Mucosa of stomach (tissue), 1 donor: ENCODE results near the gene TMPRSS2.

Experiments used
- H3K27me3 ChIP-seq: one replicate; pipeline ENCODE4 v1.7.0; 2013; ENCODE audit warnings: mild to moderate bottlenecking, low read length; ENCODE audit not compliant: control insufficient read depth, insufficient read depth
- H3K36me3 ChIP-seq: one replicate; pipeline ENCODE4 v1.7.0; 2013; ENCODE audit warnings: low read length; ENCODE audit not compliant: control insufficient read depth, insufficient read depth
- H3K4me1 ChIP-seq: one replicate; pipeline ENCODE4 v1.7.0; 2013; ENCODE audit warnings: mild to moderate bottlenecking, low read length; ENCODE audit not compliant: control insufficient read depth, insufficient read depth
- H3K4me3 ChIP-seq: one replicate; pipeline ENCODE4 v1.7.0; 2013; ENCODE audit warnings: low read length
- H3K9ac ChIP-seq: one replicate; pipeline ENCODE4 v1.7.0; 2013; ENCODE audit warnings: mild to moderate bottlenecking, low read length, moderate library complexity
- H3K9me3 ChIP-seq: one replicate; pipeline ENCODE4 v1.7.0; 2013; ENCODE audit warnings: mild to moderate bottlenecking, low read length, moderate library complexity; ENCODE audit not compliant: control insufficient read depth
- donor health status: Pancreatic carcinoma.

Gene TMPRSS2

DNA sequence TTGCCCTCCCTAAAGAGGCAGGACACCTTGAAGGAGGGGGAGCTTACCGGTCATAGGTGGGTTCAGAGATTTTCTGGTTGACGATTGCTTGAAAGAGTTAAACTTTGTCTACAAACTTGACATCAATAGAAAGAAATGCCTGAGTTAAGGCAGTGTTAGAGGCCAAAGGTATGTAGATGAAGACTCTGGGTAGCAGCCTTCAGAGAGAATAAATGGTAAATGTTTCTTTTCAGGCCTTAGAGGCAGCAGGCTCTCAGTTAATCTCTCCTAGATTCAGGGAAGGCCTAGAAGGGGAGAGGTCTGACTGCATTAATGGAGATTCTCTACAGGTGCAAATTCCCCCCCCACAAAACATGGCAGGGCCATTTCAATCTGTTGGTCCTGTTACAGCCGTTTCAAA lies 54.2 kb downstream of the TMPRSS2 start:
- H3K36me3 ChIP-seq: no peaks in the 10 kb centered on the region
- H3K9ac ChIP-seq: no peak overlapping the region
- H3K9me3 ChIP-seq: no peaks in the 10 kb centered on the region
- no peaks in the 10 kb centered on the region for H3K27me3 ChIP-seq
- H3K4me1 ChIP-seq: peaks cover 11% of the 10 kb centered on the region
- no peak overlapping the region for H3K4me3 ChIP-seq

DNA sequence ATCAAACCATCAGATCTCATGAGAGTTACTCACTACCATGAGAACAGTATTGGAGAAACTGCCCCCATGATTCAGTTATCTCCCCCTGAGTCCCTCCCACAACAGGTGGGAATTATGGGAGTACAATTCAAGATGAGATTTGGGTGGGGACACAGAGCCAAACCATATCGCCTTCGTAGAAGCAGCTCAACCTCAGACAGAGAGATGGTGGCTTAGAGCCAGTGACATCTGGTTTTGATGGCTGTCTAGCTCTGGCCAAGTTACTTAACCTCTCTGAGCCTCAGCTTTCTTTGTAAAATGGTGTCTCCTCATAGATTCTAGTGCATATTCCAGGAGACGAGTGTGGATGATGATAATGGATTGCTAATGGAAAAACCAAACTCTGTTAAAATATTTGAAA lies 54.8 kb downstream of the TMPRSS2 start:
- no peaks in the 10 kb centered on the region for H3K36me3 ChIP-seq

DNA sequence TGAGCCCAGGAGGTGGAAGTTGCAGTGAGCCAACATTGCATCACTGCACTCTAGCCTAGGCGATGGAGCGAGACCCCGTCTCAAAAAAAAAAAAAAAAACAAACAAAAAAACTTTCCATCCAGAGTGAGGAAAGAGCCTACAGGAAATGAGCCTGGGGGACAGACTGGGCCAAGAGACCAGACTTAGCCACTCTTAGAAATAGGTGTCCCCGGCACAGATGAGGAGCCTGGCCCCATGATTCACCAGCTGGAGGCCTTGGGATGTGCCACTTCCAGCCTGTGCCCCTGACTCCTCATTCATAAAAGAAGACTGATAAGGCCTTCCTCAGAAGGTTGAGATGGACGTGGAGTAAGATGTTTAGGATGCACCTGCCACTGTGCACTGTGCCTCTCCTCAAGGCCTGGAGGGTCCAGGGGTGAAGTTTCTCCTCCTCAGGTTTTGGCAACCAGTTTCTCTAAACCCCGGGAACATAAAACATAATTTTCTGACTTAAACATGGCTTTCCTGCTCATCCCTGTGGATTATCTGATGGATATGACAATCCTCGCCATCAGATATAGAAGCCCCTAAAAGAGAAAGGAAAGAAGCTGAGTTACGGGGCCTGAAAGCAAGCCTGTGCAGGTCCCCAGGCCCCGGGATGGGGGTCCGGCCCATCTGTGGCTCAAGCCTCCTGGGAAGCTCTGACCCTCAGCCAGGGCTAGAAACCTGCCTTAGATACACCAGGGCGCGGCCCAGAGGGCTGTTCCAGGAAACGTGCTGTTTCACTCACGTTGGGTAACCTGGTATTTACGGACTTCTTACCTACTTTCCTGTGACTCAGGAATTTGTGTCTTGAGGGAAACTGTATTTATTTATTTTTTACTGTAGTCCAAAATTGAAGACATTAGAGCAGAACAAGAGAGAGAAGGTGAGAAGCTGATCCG lies 55.9 kb downstream of the TMPRSS2 start:
- Histone ChIP-seq H3K27me3 (no peaks in the 10 kb centered on the region), H3K9me3 (no peaks in the 10 kb centered on the region), H3K4me3 (no peak overlapping the region), H3K36me3 (no peaks in the 10 kb centered on the region), H3K4me1 (peaks cover 11% of the 10 kb centered on the region), H3K9ac (no peak overlapping the region)

More for the DNA sequence above, 54.8 kb downstream of the TMPRSS2 start:
- H3K9me3 ChIP-seq: no peaks in the 10 kb centered on the region
- H3K27me3 ChIP-seq: no peaks in the 10 kb centered on the region
- H3K9ac ChIP-seq: no peak overlapping the region
- H3K4me1 ChIP-seq: peaks cover 11% of the 10 kb centered on the region
- H3K4me3 ChIP-seq: no peak overlapping the region

DNA sequence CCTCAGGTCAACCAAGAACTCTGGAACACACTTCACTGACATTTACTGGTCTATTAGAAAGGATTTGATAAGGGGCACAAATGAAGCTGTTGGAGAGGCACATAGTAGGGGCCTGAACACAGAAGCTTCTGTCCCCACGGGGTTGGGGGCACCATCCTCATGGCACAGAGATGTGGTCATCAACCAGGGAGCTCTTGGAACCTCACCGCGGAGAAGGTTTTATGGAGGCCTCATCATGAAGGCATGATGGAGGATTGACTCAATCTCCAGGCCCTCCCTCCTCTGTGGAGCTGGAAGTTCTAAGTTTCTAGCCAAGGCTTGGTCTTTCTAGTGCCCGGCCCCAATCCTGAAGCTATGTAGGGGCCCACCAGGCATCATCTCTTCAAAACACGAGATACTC lies 58.3 kb downstream of the TMPRSS2 start:
- peaks cover 11% of the 10 kb centered on the region for H3K4me1 ChIP-seq
- no peaks in the 10 kb centered on the region for H3K36me3 ChIP-seq

DNA sequence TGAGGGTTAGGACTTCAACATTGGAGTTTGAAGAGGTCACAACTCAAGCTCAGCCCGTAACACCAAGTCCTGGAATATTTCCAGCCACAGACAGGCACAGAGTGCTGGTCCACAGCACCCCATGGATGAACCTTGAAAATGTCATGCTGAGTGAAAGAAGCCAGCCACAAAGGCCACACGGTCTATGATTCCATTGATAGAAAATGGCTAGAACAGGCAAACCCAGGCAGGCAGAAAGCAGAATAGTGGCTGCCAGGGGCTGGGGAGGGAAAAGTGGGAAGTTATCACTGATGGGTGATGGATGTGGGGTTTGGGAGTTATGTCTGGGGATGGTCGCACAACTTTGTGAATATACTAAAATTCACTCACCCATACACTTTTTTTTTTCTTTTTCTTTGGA lies 60.6 kb downstream of the TMPRSS2 start:
- Histone ChIP-seq H3K36me3 (no peaks in the 10 kb centered on the region), H3K4me3 (no peak overlapping the region), H3K4me1 (peaks cover 5% of the 10 kb centered on the region)

More for the DNA sequence above, 58.3 kb downstream of the TMPRSS2 start:
- H3K27me3 ChIP-seq: no peaks in the 10 kb centered on the region
- no peaks in the 10 kb centered on the region for H3K9me3 ChIP-seq
- H3K4me3 ChIP-seq: no peak overlapping the region
- no peak overlapping the region for H3K9ac ChIP-seq

DNA sequence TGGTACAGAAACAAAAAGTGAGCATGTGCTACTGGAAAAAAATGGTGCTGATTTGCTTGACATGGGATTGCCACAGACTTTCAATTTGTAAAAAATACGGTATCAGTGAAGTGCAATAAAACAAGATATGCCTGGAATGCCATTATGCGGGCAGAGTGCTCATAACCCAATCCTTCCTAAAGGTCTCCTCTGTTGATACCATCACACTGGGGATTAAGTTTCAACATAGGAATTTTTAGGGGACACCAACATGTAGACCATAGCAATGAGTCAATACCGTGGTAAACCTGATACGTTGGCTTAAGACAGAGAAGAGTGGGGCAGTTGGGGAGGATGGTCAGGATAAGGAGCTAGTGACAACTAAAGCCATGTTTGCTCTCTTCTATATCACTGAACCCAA lies 61.4 kb downstream of the TMPRSS2 start:
- Histone ChIP-seq H3K9me3 (no peaks in the 10 kb centered on the region), H3K27me3 (no peaks in the 10 kb centered on the region), H3K36me3 (no peaks in the 10 kb centered on the region), H3K9ac (no peak overlapping the region), H3K4me1 (no peaks in the 10 kb centered on the region), H3K4me3 (no peak overlapping the region)

More for the DNA sequence above, 60.6 kb downstream of the TMPRSS2 start:
- Histone ChIP-seq H3K9ac (no peak overlapping the region), H3K9me3 (no peaks in the 10 kb centered on the region), H3K27me3 (no peaks in the 10 kb centered on the region)

DNA sequence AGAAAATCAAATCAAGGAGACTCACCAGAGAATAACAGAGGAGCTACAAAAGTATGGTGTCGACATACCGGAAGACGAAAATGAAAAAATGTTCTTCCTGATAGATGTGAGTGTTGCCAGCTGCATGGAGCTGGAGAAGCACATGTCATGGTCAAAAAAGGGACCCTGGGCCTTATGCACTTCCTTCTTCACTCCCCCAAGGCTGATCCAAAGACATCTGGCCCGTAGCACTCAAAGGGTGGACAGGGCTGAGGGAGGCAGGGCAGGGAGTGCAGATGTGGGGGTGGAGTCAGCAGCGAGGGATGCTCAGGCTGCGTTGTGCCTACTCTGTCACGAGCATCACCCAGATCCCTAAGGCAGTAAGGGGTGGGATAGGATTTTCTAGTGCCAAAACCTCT lies 62.5 kb downstream of the TMPRSS2 start:
- H3K36me3 ChIP-seq: no peaks in the 10 kb centered on the region
- H3K9ac ChIP-seq: no peak overlapping the region
- no peak overlapping the region for H3K4me3 ChIP-seq
- H3K4me1 ChIP-seq: no peaks in the 10 kb centered on the region
- H3K9me3 ChIP-seq: no peaks in the 10 kb centered on the region
- H3K27me3 ChIP-seq: no peaks in the 10 kb centered on the region

DNA sequence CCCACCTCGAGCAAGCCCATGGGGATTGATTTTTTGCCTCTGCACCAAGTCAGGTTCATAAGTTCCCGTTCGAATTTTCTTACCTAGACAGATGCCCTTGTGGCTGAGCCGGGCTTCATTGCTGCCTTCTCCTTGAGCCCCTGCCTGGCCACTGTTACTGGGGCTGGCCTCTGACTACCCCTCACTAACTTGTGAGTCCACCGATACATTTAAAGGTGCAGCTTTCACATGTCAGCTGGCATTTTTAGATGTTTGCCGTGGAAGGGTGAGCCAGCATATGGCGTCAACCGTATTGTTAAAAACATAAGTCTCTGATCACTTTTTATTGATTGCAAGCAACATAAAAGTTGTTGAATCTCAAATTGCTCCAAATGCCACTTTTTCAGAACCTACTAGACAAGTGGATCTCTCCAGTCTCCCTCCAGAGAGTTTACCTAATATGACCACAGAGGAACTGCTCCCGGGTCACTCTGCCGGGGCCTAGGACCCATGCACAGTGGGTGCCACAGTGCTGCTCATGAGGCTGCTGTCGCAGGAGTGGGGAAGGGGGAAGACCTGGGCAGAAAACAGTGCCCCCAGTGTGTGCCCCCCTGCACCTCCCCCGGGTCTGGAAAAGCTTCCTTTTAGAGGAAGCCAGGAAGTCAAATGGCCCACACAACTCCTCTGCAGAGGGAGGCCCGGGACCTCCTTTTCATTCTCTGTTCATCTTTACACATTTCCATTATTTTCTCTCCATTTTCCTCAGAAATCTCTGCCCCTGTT lies 63.1 kb downstream of the TMPRSS2 start:
- H3K4me1 ChIP-seq: no peaks in the 10 kb centered on the region
- H3K4me3 ChIP-seq: no peak overlapping the region
- no peaks in the 10 kb centered on the region for H3K27me3 ChIP-seq
- no peaks in the 10 kb centered on the region for H3K36me3 ChIP-seq
- no peaks in the 10 kb centered on the region for H3K9me3 ChIP-seq
- H3K9ac ChIP-seq: no peak overlapping the region

DNA sequence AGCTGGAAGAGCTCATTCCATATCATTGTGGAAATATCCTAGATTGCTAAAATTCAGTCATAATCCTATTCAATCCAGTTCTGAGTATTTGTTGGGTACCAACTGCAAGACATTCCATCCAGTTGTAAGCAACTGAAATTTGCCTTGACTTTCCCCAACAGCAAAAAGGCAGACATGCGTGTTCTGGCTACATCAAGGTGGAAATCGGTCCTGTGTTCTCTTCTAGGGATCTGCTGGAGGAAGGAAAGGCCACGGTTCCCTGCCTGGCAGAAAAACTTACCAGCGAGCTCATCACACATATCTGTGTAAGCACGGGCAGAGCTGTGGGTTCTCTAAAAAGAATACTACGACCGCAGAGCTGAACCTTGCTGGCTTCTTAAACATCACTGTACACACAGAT lies 64.4 kb downstream of the TMPRSS2 start:
- Histone ChIP-seq H3K27me3 (no peaks in the 10 kb centered on the region), H3K4me1 (no peaks in the 10 kb centered on the region), H3K36me3 (peaks cover 7% of the 10 kb centered on the region), H3K4me3 (no peak overlapping the region), H3K9ac (no peak overlapping the region), H3K9me3 (no peaks in the 10 kb centered on the region)

DNA sequence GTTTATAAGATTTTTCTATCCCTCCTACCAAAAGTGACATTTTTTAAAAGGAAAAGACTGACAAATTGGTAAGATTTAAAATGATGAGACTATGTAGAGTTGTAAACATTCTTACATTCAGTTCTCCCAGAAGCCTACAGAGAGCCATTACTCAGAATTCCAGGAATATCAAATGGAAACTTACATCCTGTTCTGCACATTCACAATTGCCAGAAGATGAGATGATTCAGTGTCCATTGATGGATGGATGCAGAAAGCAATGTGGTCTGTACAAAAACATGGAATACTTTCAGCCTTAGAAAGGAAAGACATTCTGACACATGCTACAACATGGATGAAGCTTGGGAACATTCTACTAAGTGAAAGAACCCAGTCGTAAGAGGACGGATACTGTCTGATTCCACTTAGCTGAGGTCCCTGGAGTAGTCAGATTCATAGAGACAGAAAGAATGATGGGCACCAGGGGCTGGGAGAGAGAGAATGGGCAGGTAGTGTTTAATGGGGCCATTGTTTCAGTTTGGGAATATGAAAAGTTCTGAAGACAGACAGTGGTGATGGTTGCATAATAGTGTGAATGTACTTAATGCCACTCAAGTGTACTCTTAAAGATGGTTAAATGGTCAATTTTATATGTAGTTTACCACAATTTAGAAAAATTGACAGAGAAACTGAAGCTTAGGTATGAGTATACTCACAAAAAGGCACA lies 65.3 kb downstream of the TMPRSS2 start:
- Histone ChIP-seq H3K4me3 (no peak overlapping the region), H3K4me1 (no peaks in the 10 kb centered on the region), H3K27me3 (no peaks in the 10 kb centered on the region), H3K9ac (no peak overlapping the region), H3K36me3 (peaks cover 7% of the 10 kb centered on the region), H3K9me3 (no peaks in the 10 kb centered on the region)

DNA sequence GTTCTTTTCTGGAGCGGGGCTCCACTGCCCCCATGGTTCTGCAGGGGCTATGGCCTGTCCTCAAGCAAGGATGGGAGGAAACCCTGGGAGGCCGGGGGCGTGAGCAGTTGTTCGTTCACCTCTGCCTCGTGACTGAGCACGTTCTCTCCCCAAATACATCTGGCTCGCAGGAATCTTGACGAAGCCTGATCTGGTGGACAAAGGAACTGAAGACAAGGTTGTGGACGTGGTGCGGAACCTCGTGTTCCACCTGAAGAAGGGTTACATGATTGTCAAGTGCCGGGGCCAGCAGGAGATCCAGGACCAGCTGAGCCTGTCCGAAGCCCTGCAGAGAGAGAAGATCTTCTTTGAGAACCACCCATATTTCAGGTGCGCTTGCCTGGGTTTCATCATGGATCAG lies 66.4 kb downstream of the TMPRSS2 start:
- H3K9ac ChIP-seq: no peak overlapping the region
- H3K4me3 ChIP-seq: no peak overlapping the region
- no peaks in the 10 kb centered on the region for H3K27me3 ChIP-seq
- H3K9me3 ChIP-seq: no peaks in the 10 kb centered on the region
- H3K4me1 ChIP-seq: no peaks in the 10 kb centered on the region
- peaks cover 11% of the 10 kb centered on the region for H3K36me3 ChIP-seq

DNA sequence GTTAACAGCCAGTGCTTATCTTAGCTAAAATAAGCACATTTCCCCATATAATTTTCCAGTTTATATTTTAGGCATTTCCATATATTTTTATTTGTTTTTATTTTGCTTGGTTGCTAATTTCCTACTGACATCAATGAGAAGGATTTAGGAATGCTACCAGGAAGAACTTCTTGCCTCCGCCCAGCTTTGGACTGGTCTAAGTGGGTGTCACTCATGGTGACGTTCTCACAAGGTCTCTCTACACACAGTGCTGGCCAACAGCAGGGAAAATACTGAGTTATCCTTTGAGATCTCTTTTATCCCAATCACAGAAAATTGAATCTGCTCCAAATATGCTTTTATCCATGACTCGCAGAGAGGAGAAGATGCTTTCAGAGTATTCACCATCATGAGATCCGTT lies 68.7 kb downstream of the TMPRSS2 start:
- no peaks in the 10 kb centered on the region for H3K9me3 ChIP-seq
- H3K27me3 ChIP-seq: no peaks in the 10 kb centered on the region
- no peak overlapping the region for H3K4me3 ChIP-seq
- no peaks in the 10 kb centered on the region for H3K4me1 ChIP-seq
- peaks cover 17% of the 10 kb centered on the region for H3K36me3 ChIP-seq
- H3K9ac ChIP-seq: no peak overlapping the region
